ENCODE data around the gene PBX4. TPM values are rescaled to one million over a fixed set of nuclear protein-coding genes. Genes with fewer than 3 reads are reported as not detected.

The PBX4 gene
- total RNA-seq, 1 experiment from 2014 or later, result 8.3 TPM

GRCh38 chr19:19630426-19630825 lies 11.9 kb upstream of the PBX4 start:
- POLR2A ChIA-PET, result interaction anchor here (0.6 kb wide), 1 partner anchor 8 kb away, joined by 3 read pairs; no protein-coding TSS in a partner anchor
- in situ Hi-C loops (cut with HindIII; ENCODE audit: low pct_unique_long_range_greater_than_20kb, low sequenced_read_pairs), result no loop called here
- no peak for TF ChIP-seq TCF7L2 (IDR thresholded peaks at IDR 0.05; ENCODE audit: low read depth, low read length)
- TF ChIP-seq CTCF (IDR thresholded peaks at IDR 0.05), result no peak
- TF ChIP-seq SIN3A (IDR thresholded peaks at IDR 0.05; ENCODE audit: borderline replicate concordance, insufficient read depth, low read depth, low read length), result no peak
- TF ChIP-seq REST (IDR thresholded peaks at IDR 0.05; ENCODE audit: insufficient read depth in 1 of 2, low read depth in 2 of 2, low read length in 1 of 2), result no peak
- TF ChIP-seq POLR2AphosphoS5 (IDR thresholded peaks at IDR 0.05; ENCODE audit: low read depth, low read length), result no peak
- H3K27ac ChIP-seq (ENCODE audit: low read length), result no peak overlapping the region
- no TSS peak for BruUV-seq (replicated peaks)
- CTCF ChIA-PET, result no interaction called here
- ATAC-seq (no peak), DNase-seq (ENCODE audit: low read depth, low spot score) (no peak)
- intact Hi-C loops (cut with micrococcal nuclease; ENCODE audit: unreplicated experiment), result no loop called here
- H3K4me1 ChIP-seq (ENCODE audit: control insufficient read depth, insufficient read depth, low read length), result peaks cover 3% of the 10 kb centered on the region; the same call in 1 of the 2 replicates
- no peaks in the 10 kb centered on the region for H3K36me3 ChIP-seq (ENCODE audit: control insufficient read depth, insufficient read depth, low read length)
- H3K9me3 ChIP-seq (ENCODE audit: control insufficient read depth, insufficient read depth, low read depth, low read length), result no peaks in the 10 kb centered on the region
- no peaks in the 10 kb centered on the region for H3K27me3 ChIP-seq (ENCODE audit: control insufficient read depth, insufficient read depth, low read length)
- H3K4me3 ChIP-seq (ENCODE audit: low read depth in 2 of 2, low read length in 2 of 2), result no peak overlapping the region

GRCh38 chr19:19630062-19630414 lies 11.6 kb upstream of the PBX4 start:
- ChIA-PET POLR2A (no interaction called here), CTCF (no interaction called here)
- H3K27ac ChIP-seq (ENCODE audit: low read length), result no peak overlapping the region
- no peaks in the 10 kb centered on the region for H3K36me3 ChIP-seq (ENCODE audit: control insufficient read depth, insufficient read depth, low read length)
- BruUV-seq (replicated peaks), result no TSS peak
- no peaks in the 10 kb centered on the region for H3K9me3 ChIP-seq (ENCODE audit: control insufficient read depth, insufficient read depth, low read depth, low read length)
- H3K27me3 ChIP-seq (ENCODE audit: control insufficient read depth, insufficient read depth, low read length), result no peaks in the 10 kb centered on the region
- intact Hi-C loops (cut with micrococcal nuclease; ENCODE audit: unreplicated experiment), result no loop called here
- DNase-seq (ENCODE audit: low read depth, low spot score), result no peak
- H3K4me1 ChIP-seq (ENCODE audit: control insufficient read depth, insufficient read depth, low read length), result peaks cover 3% of the 10 kb centered on the region; the same call in 1 of the 2 replicates
- no peak for TF ChIP-seq TCF7L2 (IDR thresholded peaks at IDR 0.05; ENCODE audit: low read depth, low read length)
- H3K4me3 ChIP-seq (ENCODE audit: low read depth in 2 of 2, low read length in 2 of 2), result no peak overlapping the region
- ATAC-seq, result no peak
- in situ Hi-C loops (cut with HindIII; ENCODE audit: low pct_unique_long_range_greater_than_20kb, low sequenced_read_pairs), result no loop called here

GRCh38 chr19:19628501-19629134 lies 10.1 kb upstream of the PBX4 start:
- intact Hi-C loops (cut with micrococcal nuclease; ENCODE audit: unreplicated experiment), result no loop called here
- Histone ChIP-seq H3K27me3 (ENCODE audit: control insufficient read depth, insufficient read depth, low read length) (no peaks in the 10 kb centered on the region), H3K4me1 (ENCODE audit: control insufficient read depth, insufficient read depth, low read length) (peaks cover 3% of the 10 kb centered on the region; the same call in 1 of the 2 replicates), H3K9me3 (ENCODE audit: control insufficient read depth, insufficient read depth, low read depth, low read length) (no peaks in the 10 kb centered on the region), H3K4me3 (ENCODE audit: low read depth in 2 of 2, low read length in 2 of 2) (peak overlapping the region; percentile 52 to 62), H3K36me3 (ENCODE audit: control insufficient read depth, insufficient read depth, low read length) (no peaks in the 10 kb centered on the region), H3K27ac (ENCODE audit: low read length) (peak overlapping the region; percentile 0; the same call in 1 of the 2 replicates)
- no peak for TF ChIP-seq POLR2AphosphoS5 (IDR thresholded peaks at IDR 0.05; ENCODE audit: low read depth, low read length)
- no peak for TF ChIP-seq TCF7L2 (IDR thresholded peaks at IDR 0.05; ENCODE audit: low read depth, low read length)
- no peak for TF ChIP-seq REST (IDR thresholded peaks at IDR 0.05; ENCODE audit: insufficient read depth in 1 of 2, low read depth in 2 of 2, low read length in 1 of 2)
- no peak for TF ChIP-seq SIN3A (IDR thresholded peaks at IDR 0.05; ENCODE audit: borderline replicate concordance, insufficient read depth, low read depth, low read length)
- no peak for TF ChIP-seq CTCF (IDR thresholded peaks at IDR 0.05)
- ChIA-PET POLR2A (no interaction called here), CTCF (no interaction called here)
- DNase-seq (ENCODE audit: low read depth, low spot score) (no peak), ATAC-seq (peak; percentile 68)
- no TSS peak for BruUV-seq (replicated peaks)
- in situ Hi-C loops (cut with HindIII; ENCODE audit: low pct_unique_long_range_greater_than_20kb, low sequenced_read_pairs), result no loop called here

Measured in Panc1 (cell line).